Sigmoid colon (tissue), 7 donors: Measurements from ENCODE around the gene ATP10A. TPM values are rescaled to one million over a fixed set of nuclear protein-coding genes. Genes with fewer than 3 reads are reported as not detected.
"Not testable (repeated sequence)": the region's sequence is repeated elsewhere in the genome, so short reads cannot be mapped to it uniquely, and the experiment has no call there.

Experiments
- DNase-seq: peaks from one replicate; pipeline ENCODE4 v3.0.0-alpha.2; 2019
- H3K27ac ChIP-seq, 4 donors: fragments of 200-600 bp; sonication (generic); one replicate each; pipeline ENCODE4 v1.5.1; 2016 to 2019; ENCODE audit warnings: mild to moderate bottlenecking in 1 of 4
- H3K27me3 ChIP-seq, 3 donors: fragments of 200-600 bp; sonication (generic); one replicate each; pipeline ENCODE4 v1.5.1; 2019; ENCODE audit warnings: mild to moderate bottlenecking in 1 of 3
- H3K36me3 ChIP-seq, 4 donors: fragments of 200-600 bp; sonication (generic); one replicate each; pipeline ENCODE4 v1.5.1; 2016 to 2019
- H3K4me1 ChIP-seq, 4 donors: fragments of 200-600 bp; sonication (generic); one replicate each; pipeline ENCODE4 v1.5.1; 2017 to 2019
- H3K4me3 ChIP-seq, 4 donors: fragments of 200-600 bp; sonication (generic); one replicate each; pipeline ENCODE4 v1.5.1; 2017 to 2019; ENCODE audit warnings: mild to moderate bottlenecking in 2 of 4, moderate library complexity in 1 of 4
- H3K9me3 ChIP-seq, 4 donors: fragments of 200-600 bp in 3 of 4; sonication (generic) in 3 of 4; one replicate each; pipeline versions ENCODE4 v1.5.1 to v1.6.1; 2013 to 2019
- CTCF ChIP-seq, 4 experiments: fragments of 450-650 bp in 3 of 4; fragments of 200-600 bp in 1 of 4; IDR thresholded peaks; one replicate each; pipeline ENCODE4 v1.5.1; 2016 to 2019; ENCODE audit warnings: antibody characterized with exemption in 4 of 4, mild to moderate bottlenecking in 3 of 4, moderate library complexity in 2 of 4
- EP300 ChIP-seq, 4 donors: sonication (generic); formaldehyde crosslinking; IDR thresholded peaks; one replicate each; pipeline ENCODE4 v1.6.1; 2017; ENCODE audit warnings: antibody characterized with exemption in 4 of 4
- POLR2A ChIP-seq, 2 donors: fragments of 450-650 bp; IDR thresholded peaks; one replicate each; pipeline ENCODE4 v1.6.1; 2016; ENCODE audit warnings: antibody characterized with exemption in 2 of 2, mild to moderate bottlenecking in 2 of 2, moderate library complexity in 2 of 2
- POLR2AphosphoS5 ChIP-seq, 4 donors: sonication (generic); formaldehyde crosslinking; IDR thresholded peaks; one replicate each; pipeline ENCODE4 v1.6.1; 2017; ENCODE audit warnings: antibody characterized with exemption in 4 of 4
- WGBS, 2 donors: extraction: QIAGEN DNeasy Blood & Tissue Kit; methylation state at CpG; one replicate each; pipeline ENCODE4 v1.1.7; 2013; 5-methylcytosine and 5-hydroxymethylcytosine counted together
- intact Hi-C: fragments of 100-400 bp; cut with DNase I; formaldehyde crosslinking; loops from one replicate; pipeline ENCODE4 v1.15.1; 2023
- polyA plus RNA-seq, 3 donors: library from polyadenylated mRNA; stranded (reverse); fragments of 200-250 nt; gene quantifications; one replicate each; pipeline ENCODE4 v1.2.3, GENCODE V29; 2013
- total RNA-seq, 4 donors: library from RNA; depleted of rRNA; stranded (reverse); fragments of >200 nt; gene quantifications; one replicate each; pipeline ENCODE4 v1.1.0, GENCODE V29; 2016
- donor health status: healthy with polysubstance abuse.
- donor health status: Bipolar disorder and iron deficiency.
- donor health status: healthy.

The ATP10A gene
- total and polyA plus RNA-seq, 7 donors = 0.23 to 7.7 (median 2.9) TPM

DNA sequence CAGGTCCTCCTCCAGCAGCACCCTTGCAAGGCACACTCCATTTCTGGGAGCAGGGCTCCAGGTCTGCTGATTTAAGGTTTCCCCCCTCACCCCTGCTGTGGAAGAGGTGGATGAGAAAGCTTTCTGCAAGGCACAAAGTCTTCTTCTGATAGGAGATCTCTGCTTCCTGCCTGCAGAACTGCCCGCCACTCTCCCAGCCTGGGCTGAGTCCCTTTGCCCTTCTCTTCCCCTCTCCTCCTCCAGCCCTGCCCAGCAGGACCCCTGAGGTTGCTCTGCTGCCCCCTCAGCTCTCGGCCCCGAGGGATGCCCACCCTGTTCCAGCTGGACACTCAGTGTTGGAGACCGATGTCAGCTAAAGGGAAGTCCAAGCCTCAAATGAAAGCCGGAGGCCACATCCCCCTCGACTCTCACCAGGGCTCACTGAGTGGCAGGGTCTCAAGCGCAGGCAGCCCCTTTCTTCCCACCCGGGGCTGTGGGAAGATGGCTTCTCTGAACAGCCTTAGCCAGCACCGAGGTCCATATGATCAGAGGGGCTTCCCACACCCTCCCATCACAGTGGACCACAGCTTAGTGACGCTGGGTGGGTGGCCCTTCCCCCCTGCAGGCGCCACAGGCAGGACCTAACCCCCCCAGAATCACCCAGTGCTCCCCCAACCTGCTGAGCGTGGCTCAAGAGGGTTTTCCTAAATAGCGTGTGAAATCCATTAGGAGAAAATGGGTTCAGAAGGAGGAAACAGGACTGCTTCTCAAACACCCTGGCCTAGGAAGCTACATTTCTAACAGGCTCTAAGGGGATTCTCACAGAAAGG, 4.0 kb downstream of the ATP10A start:
- DNase-seq = peak; percentile 59
- Histone ChIP-seq H3K4me1 (peaks cover 0 to 48% (median 42%) of the 10 kb centered on the region in 4 donors), H3K9me3 (no peaks in the 10 kb centered on the region), H3K36me3 (no peaks in the 10 kb centered on the region), H3K4me3 (peak overlapping the region in 2 of 4 donors; percentile 65 to 66), H3K27me3 (no peaks in the 10 kb centered on the region), H3K27ac (peak overlapping the region; percentile 73 to 95 (median 84))
- intact Hi-C loops = no loop called here
- 66 to 80% methylated on average over 13 of the region's 13 CpGs for WGBS, 2 donors
- TF ChIP-seq POLR2AphosphoS5 (IDR thresholded peaks at IDR 0.05) = no peak
- TF ChIP-seq CTCF (IDR thresholded peaks at IDR 0.05) = no peak
- no peak for TF ChIP-seq EP300 (IDR thresholded peaks at IDR 0.05)
- TF ChIP-seq POLR2A (IDR thresholded peaks at IDR 0.05) = no peak

DNA sequence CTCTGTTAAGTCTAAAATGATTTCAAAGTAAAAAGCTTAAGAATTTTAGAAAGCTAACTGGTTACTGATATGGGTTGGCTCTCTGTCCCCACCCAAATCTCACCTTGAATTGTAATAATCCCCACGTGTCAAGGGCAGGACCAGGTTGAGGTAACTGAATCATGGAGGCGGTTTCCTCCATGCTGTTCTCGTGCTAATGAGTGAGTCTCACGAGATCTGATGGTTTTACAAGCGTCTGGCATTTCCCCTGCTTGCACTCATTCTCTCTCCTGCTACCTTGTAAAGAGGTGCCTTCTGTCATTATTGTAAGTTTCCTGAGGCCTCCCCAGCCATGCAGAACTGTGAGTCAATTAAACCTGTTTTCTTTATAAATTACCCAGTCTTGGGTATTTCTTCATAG, 7.1 kb downstream of the ATP10A start:
- peaks cover 0 to 41% (median 32%) of the 10 kb centered on the region in 4 donors for H3K4me1 ChIP-seq
- H3K36me3 ChIP-seq, intact Hi-C loops, H3K27me3 ChIP-seq, H3K27ac ChIP-seq, H3K9me3 ChIP-seq, H3K4me3 ChIP-seq, DNase-seq: not testable (repeated sequence)
- WGBS, 2 donors = 72 to 75% methylated on average over 5 of the region's 5 CpGs

GRCh38 chr15:25852661-25853524, 10.2 kb downstream of the ATP10A start:
- Histone ChIP-seq H3K4me1 (peaks cover 0 to 46% (median 30%) of the 10 kb centered on the region in 4 donors), H3K27ac (peak overlapping the region in 3 of 4 donors; percentile 29 to 92 (median 91))
- intact Hi-C loops = loop anchor here (5.0 kb wide), 1 partner anchor 39 kb away; no protein-coding TSS in a partner anchor

DNA sequence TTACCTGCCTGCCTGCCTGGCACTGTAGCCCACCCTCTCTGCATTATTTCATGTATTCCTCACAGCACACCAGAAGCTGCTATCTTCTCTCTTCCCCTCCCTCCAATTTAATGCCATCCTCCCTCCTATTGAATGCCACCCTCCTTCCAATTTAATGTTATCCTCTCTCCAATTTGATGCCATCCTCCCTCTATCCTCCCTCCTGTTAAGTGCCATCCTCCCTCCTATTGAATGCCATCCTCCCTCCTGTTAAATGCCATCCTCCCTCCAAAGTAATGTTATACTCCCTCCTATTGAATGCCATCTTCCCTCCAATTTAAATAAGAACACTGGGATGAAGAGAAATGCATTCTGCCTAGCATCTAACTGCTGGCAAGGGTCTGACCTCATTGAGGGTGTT, 11.1 kb downstream of the ATP10A start:
- H3K9me3 ChIP-seq = no peaks in the 10 kb centered on the region
- H3K27me3 ChIP-seq = no peaks in the 10 kb centered on the region
- no peaks in the 10 kb centered on the region for H3K36me3 ChIP-seq
- no peak for TF ChIP-seq POLR2A (IDR thresholded peaks at IDR 0.05)
- TF ChIP-seq EP300 (IDR thresholded peaks at IDR 0.05) = no peak
- TF ChIP-seq POLR2AphosphoS5 (IDR thresholded peaks at IDR 0.05) = no peak
- TF ChIP-seq CTCF (IDR thresholded peaks at IDR 0.05) = no peak
- no peak for DNase-seq
- peaks cover 0 to 46% (median 30%) of the 10 kb centered on the region in 4 donors for H3K4me1 ChIP-seq
- H3K27ac ChIP-seq = peak overlapping the region in 3 of 4 donors; percentile 29 to 92 (median 91)
- intact Hi-C loops = loop anchor here (5.0 kb wide), 1 partner anchor 40 kb away; no protein-coding TSS in a partner anchor
- H3K4me3 ChIP-seq = no peak overlapping the region

More at GRCh38 chr15:25852661-25853524, 10.2 kb downstream of the ATP10A start:
- TF ChIP-seq POLR2A (IDR thresholded peaks at IDR 0.05) = no peak
- no peak for TF ChIP-seq POLR2AphosphoS5 (IDR thresholded peaks at IDR 0.05)
- no peak for TF ChIP-seq CTCF (IDR thresholded peaks at IDR 0.05)
- TF ChIP-seq EP300 (IDR thresholded peaks at IDR 0.05) = no peak
- no peaks in the 10 kb centered on the region for H3K27me3 ChIP-seq
- no peaks in the 10 kb centered on the region for H3K36me3 ChIP-seq
- H3K9me3 ChIP-seq = no peaks in the 10 kb centered on the region
- WGBS, 2 donors = 44 to 47% methylated on average over 4 of the region's 4 CpGs
- DNase-seq = no peak
- H3K4me3 ChIP-seq = no peak overlapping the region
